ENCODE measurements around the gene TMED6. TPM values are rescaled to one million over a fixed set of nuclear protein-coding genes. Genes with fewer than 3 reads are reported as not detected.

The TMED6 gene
- total and polyA plus RNA-seq, 2 donors (not counting 3 experiments of a cell fraction or from before 2014, with no cell fraction given), result 1.2 TPM; not detected in 1

- no peak overlapping the region for H3K27ac ChIP-seq (ENCODE audit: insufficient read depth, low read depth, low read length)
- H3K4me2 ChIP-seq (ENCODE audit: insufficient read depth, low read length), result peak overlapping the region; percentile 60
- H3K4me1 ChIP-seq (ENCODE audit: control insufficient read depth, extremely low read depth, insufficient read depth, low read length), result peaks cover 21% of the 10 kb centered on the region
- no peaks in the 10 kb centered on the region for H3K9me3 ChIP-seq (replicated peaks; ENCODE audit: control insufficient read depth, insufficient read depth, low read length)
- peaks cover 40% of the 10 kb centered on the region for H3K79me2 ChIP-seq (ENCODE audit: control insufficient read depth, insufficient read depth, low read length)
- TF ChIP-seq FOS (IDR thresholded peaks at IDR 0.05; ENCODE audit: borderline replicate concordance, insufficient read depth, low read length) (no peak), MAX (IDR thresholded peaks at IDR 0.05; ENCODE audit: insufficient read depth, insufficient read length) (no peak), GATA2 (IDR thresholded peaks at IDR 0.05; ENCODE audit: insufficient read depth, insufficient read length, low read depth, low read length) (no peak), EZH2 (IDR thresholded peaks at IDR 0.05; ENCODE audit: borderline replicate concordance, low read depth, low read length, severe bottlenecking) (no peak), CTCF (IDR thresholded peaks at IDR 0.05; ENCODE audit: extremely low read depth in 1 of 2, insufficient read depth in 1 of 2, low read depth in 1 of 2, low read length in 2 of 2) (no peak), MYC (IDR thresholded peaks at IDR 0.05; ENCODE audit: low read depth, low read length) (no peak), JUN (IDR thresholded peaks at IDR 0.05; ENCODE audit: borderline replicate concordance, insufficient read depth, insufficient read length, low read depth) (no peak), POLR2A (IDR thresholded peaks at IDR 0.05; ENCODE audit: low read depth, low read length) (no peak), POLR2AphosphoS5 (IDR thresholded peaks at IDR 0.05; ENCODE audit: insufficient read depth, low read depth, low read length) (no peak)
- no peaks in the 10 kb centered on the region for H4K20me1 ChIP-seq (replicated peaks; ENCODE audit: control insufficient read depth, extremely low read depth, insufficient read depth, low read length)
- FAIRE-seq (peak; percentile 76), DNase-seq (ENCODE audit: low read depth, low spot score) (peak; percentile 44)
- H3K9ac ChIP-seq (replicated peaks; ENCODE audit: extremely low read depth, insufficient read depth, low read length), result peak overlapping the region; percentile 6
- H3K27me3 ChIP-seq (ENCODE audit: control insufficient read depth in 2 of 2, insufficient read depth in 2 of 2, low read length in 2 of 2), result no peaks in the 10 kb centered on the region
- intact Hi-C loops (cut with micrococcal nuclease), result no loop called here
- H3K9me1 ChIP-seq (replicated peaks; ENCODE audit: control insufficient read depth, extremely low read depth, insufficient read depth, low read length), result no peaks in the 10 kb centered on the region
- dilution Hi-C loops (cut with MboI; ENCODE audit: extremely low pct_ligation_motif_present, low sequenced_read_pairs), result no loop called here
- BruUV-seq (replicated peaks), result no TSS peak
- ChIA-PET CTCF (interaction anchor here (0.9 to 1.5 kb wide), 3 partner anchors 10 to 426 kb away, joined by 3 to 6 read pairs (median 5); partner anchors contain the start of genes COG8, NIP7 and NOB1), POLR2A (interaction anchor here (0.6 kb wide), 1 partner anchor 12 kb away, joined by 3 read pairs; no protein-coding TSS in a partner anchor)
- no peak overlapping the region for H2AFZ ChIP-seq (ENCODE audit: low read depth, low read length)
- peaks cover 0 to 8% of the 10 kb centered on the region in 2 experiments for H3K36me3 ChIP-seq (ENCODE audit: control insufficient read depth in 2 of 2, extremely low read depth in 1 of 2, insufficient read depth in 2 of 2, low read length in 2 of 2)
- peak overlapping the region in 1 of 3 experiments; percentile 35 for H3K4me3 ChIP-seq (replicated peaks in 1 of 3; ENCODE audit: insufficient read depth in 1 of 3, low read depth in 1 of 3, low read length in 3 of 3)
These were observed 22.7 kb downstream of the TMED6 start for GRCh38 chr16:69328854-69329316.

Measured in endothelial cell of umbilical vein (primary cell).